HG03039 (cell line): ENCODE measurements around the gene SLC12A1.
"Not testable (repeated sequence)": the region's sequence is repeated elsewhere in the genome, so short reads cannot be mapped to it uniquely, and the experiment has no call there.

Source experiments
- ATAC-seq: cut with Tn5 transposase; IDR thresholded peaks from one replicate; pipeline ENCODE4 v1.9.1; 2021; ENCODE audit warnings: mild to moderate bottlenecking, moderate library complexity; ENCODE audit not compliant: unreplicated experiment

Gene SLC12A1

GRCh38 chr15:48306639-48307038, 100.5 kb downstream of the SLC12A1 start:
- ATAC-seq, result no peak

GRCh38 chr15:48307586-48307985, 101.5 kb downstream of the SLC12A1 start:
- ATAC-seq, result no peak

GRCh38 chr15:48309740-48310139, 103.6 kb downstream of the SLC12A1 start:
- ATAC-seq, result no peak

- no peak for ATAC-seq
Observed at GRCh38 chr15:48313216-48313615, 107.1 kb downstream of the SLC12A1 start.

GRCh38 chr15:48315041-48315440, 108.9 kb downstream of the SLC12A1 start:
- ATAC-seq, result no peak

GRCh38 chr15:48317221-48317620, 111.1 kb downstream of the SLC12A1 start:
- ATAC-seq, result no peak

GRCh38 chr15:48318131-48318530, 112.0 kb downstream of the SLC12A1 start:
- no peak for ATAC-seq

- no peak for ATAC-seq
Observed at GRCh38 chr15:48323294-48323693, 117.2 kb downstream of the SLC12A1 start.

GRCh38 chr15:48324949-48325348, 118.8 kb downstream of the SLC12A1 start:
- no peak for ATAC-seq

- no peak for ATAC-seq
Observed at GRCh38 chr15:48325400-48325799, 119.3 kb downstream of the SLC12A1 start.

- not testable (repeated sequence) for ATAC-seq
Observed at GRCh38 chr15:48326180-48326579, 120.1 kb downstream of the SLC12A1 start.

- no peak for ATAC-seq
Observed at GRCh38 chr15:48330105-48330785, 124.1 kb downstream of the SLC12A1 start.

- peak; percentile 90 for ATAC-seq
Observed at GRCh38 chr15:48330855-48331795, 125.0 kb downstream of the SLC12A1 start, which contains the start of gene DUT. DUT (plus strand) TSS chr15:48331429; CDS start chr15:48331516, 87 bp downstream.

GRCh38 chr15:48331796-48332641, 125.9 kb downstream of the SLC12A1 start:
- peak; percentile 34 for ATAC-seq

GRCh38 chr15:48332642-48333034, 126.5 kb downstream of the SLC12A1 start:
- no peak for ATAC-seq

GRCh38 chr15:48333540-48333939, 127.4 kb downstream of the SLC12A1 start:
- ATAC-seq, result no peak

GRCh38 chr15:48334260-48334659, 128.2 kb downstream of the SLC12A1 start:
- ATAC-seq, result no peak

- no peak for ATAC-seq
Observed at GRCh38 chr15:48336940-48337339, 130.8 kb downstream of the SLC12A1 start.

GRCh38 chr15:48337607-48338006, 131.5 kb downstream of the SLC12A1 start:
- no peak for ATAC-seq

- no peak for ATAC-seq
Observed at GRCh38 chr15:48340111-48340510, 134.0 kb downstream of the SLC12A1 start.

GRCh38 chr15:48343865-48344264, 137.8 kb downstream of the SLC12A1 start:
- no peak for ATAC-seq
